Neural cell (in vitro differentiated cells): Measurements from ENCODE around the gene FAM227B. TPM values are rescaled to one million over a fixed set of nuclear protein-coding genes. Genes with fewer than 3 reads are reported as not detected.

Experiments
- H2AFZ ChIP-seq: fragments of 200-600, 300-800 bp; sonication (generic), shearing (Covaris generic); 2 replicates; pipeline ENCODE4 v1.6.0; 2014; ENCODE audit warnings: low read depth, mild to moderate bottlenecking, antibody characterized with exemption, low read length, moderate library complexity
- H3F3A ChIP-seq: fragments of 200-600 bp; shearing (Covaris generic); 2 replicates; pipeline ENCODE4 v1.6.1; 2016; ENCODE audit warnings: mild to moderate bottlenecking, moderate library complexity, mixed read lengths, antibody characterized with exemption, low read length; ENCODE audit not compliant: insufficient read depth, poor library complexity, severe bottlenecking
- H3K27ac ChIP-seq: fragments of 200-600, 300-800 bp; sonication (generic), shearing (Covaris generic); 2 replicates; pipeline ENCODE4 v1.5.1; 2014; ENCODE audit warnings: mild to moderate bottlenecking, low read length, moderate library complexity
- H3K27me3 ChIP-seq: fragments of 300-800, 200-600 bp; sonication (generic), shearing (Covaris generic); 2 replicates; pipeline ENCODE4 v1.6.0; 2014; ENCODE audit warnings: mild to moderate bottlenecking, low read depth, low read length, moderate library complexity; ENCODE audit not compliant: insufficient read depth
- H3K36me3 ChIP-seq: fragments of 300-800, 200-600 bp; sonication (generic), shearing (Covaris generic); 2 replicates; pipeline ENCODE4 v1.5.1; 2014; ENCODE audit warnings: mild to moderate bottlenecking, antibody characterized with exemption, low read length, moderate library complexity; ENCODE audit not compliant: insufficient read depth
- H3K4me2 ChIP-seq: fragments of 300-800, 200-600 bp; sonication (generic), shearing (Covaris generic); 2 replicates; pipeline ENCODE4 v1.6.0; 2014; ENCODE audit warnings: mild to moderate bottlenecking, low read length
- H3K4me3 ChIP-seq: fragments of 300-800, 200-600 bp; sonication (generic), shearing (Covaris generic); 2 replicates; pipeline ENCODE4 v1.5.1; 2014; ENCODE audit warnings: mild to moderate bottlenecking, low read length, moderate library complexity
- H3K79me2 ChIP-seq: fragments of 200-600 bp; shearing (Covaris generic); replicated peaks from 2 replicates; pipeline ENCODE4 v1.6.0; 2014; ENCODE audit warnings: mild to moderate bottlenecking, low read length, moderate library complexity; ENCODE audit not compliant: insufficient read depth
- H3K9ac ChIP-seq: fragments of 300-800, 200-600 bp; sonication (generic), shearing (Covaris generic); 2 replicates; pipeline ENCODE4 v1.6.1; 2016; ENCODE audit warnings: mild to moderate bottlenecking, low read length, mixed read lengths
- H3K9me2 ChIP-seq: fragments of 200-600 bp; shearing (Covaris generic); 2 replicates; pipeline ENCODE4 v1.6.1; 2016; ENCODE audit warnings: mild to moderate bottlenecking, low read length, mixed read lengths; ENCODE audit not compliant: insufficient read depth
- H3K9me3 ChIP-seq: fragments of 200-600, 300-800 bp; sonication (generic), shearing (Covaris generic); 2 replicates; pipeline ENCODE4 v1.6.1; 2016; ENCODE audit warnings: mild to moderate bottlenecking, mixed run types, low read length, moderate library complexity, mixed read lengths
- H4K20me1 ChIP-seq: fragments of 200-600 bp; shearing (Covaris generic); 2 replicates; pipeline ENCODE4 v1.6.1; 2016; ENCODE audit warnings: mild to moderate bottlenecking, mixed run types; ENCODE audit not compliant: insufficient read depth
- EP300 ChIP-seq: fragments of 450-650 bp; conservative IDR thresholded peaks from 2 replicates; pipeline ENCODE4 v1.6.1; 2014; ENCODE audit warnings: antibody characterized with exemption, mild to moderate bottlenecking, moderate library complexity; ENCODE audit not compliant: poor library complexity, severe bottlenecking
- EZH2 ChIP-seq: fragments of 200-600, 300-800 bp; shearing (Covaris generic), sonication (generic); IDR thresholded peaks from 2 replicates; pipeline ENCODE4 v1.6.1; 2014; ENCODE audit warnings: antibody characterized with exemption, low read length, borderline replicate concordance, mild to moderate bottlenecking; ENCODE audit not compliant: insufficient read depth, poor library complexity, severe bottlenecking
- MXI1 ChIP-seq: fragments of 450-650 bp; conservative IDR thresholded peaks from 2 replicates; pipeline ENCODE4 v1.6.1; 2014; ENCODE audit warnings: antibody characterized with exemption, mild to moderate bottlenecking; ENCODE audit not compliant: poor library complexity, severe bottlenecking
- POLR2AphosphoS5 ChIP-seq: IDR thresholded peaks from 2 replicates; pipeline ENCODE4 v1.6.1; 2012
- RAD21 ChIP-seq: fragments of 450-650 bp; conservative IDR thresholded peaks from 2 replicates; pipeline ENCODE4 v1.6.1; 2014; ENCODE audit warnings: antibody characterized with exemption, mild to moderate bottlenecking, moderate library complexity
- SMC3 ChIP-seq: fragments of 450-650 bp; conservative IDR thresholded peaks from 2 replicates; pipeline ENCODE4 v1.6.1; 2014; ENCODE audit warnings: antibody characterized with exemption, mild to moderate bottlenecking, moderate library complexity; ENCODE audit not compliant: poor library complexity
- TAF1 ChIP-seq: IDR thresholded peaks from 2 replicates; pipeline ENCODE4 v1.6.1; 2012; ENCODE audit warnings: low read depth
- polyA plus RNA-seq: library from polyadenylated mRNA; depleted of rRNA; stranded (reverse); fragments of >200 nt; gene quantifications from 2 replicates; pipeline ENCODE4 v1.2.3, GENCODE V29; 2014
- TF ChIP-seq, protein P1 (sequence below): IDR thresholded peaks from 2 replicates; pipeline ENCODE4 v1.6.1; 2012; ENCODE audit warnings: borderline replicate concordance
- TF ChIP-seq, protein P2 (sequence below): fragments of 450-650 bp; IDR thresholded peaks from 2 replicates; pipeline ENCODE4 v1.5.1; 2014; ENCODE audit warnings: antibody characterized with exemption, mild to moderate bottlenecking, moderate library complexity; ENCODE audit not compliant: poor library complexity, severe bottlenecking

FAM227B gene
- polyA plus RNA-seq, 1 donor from 2014 or later: 0.88 TPM

DNA sequence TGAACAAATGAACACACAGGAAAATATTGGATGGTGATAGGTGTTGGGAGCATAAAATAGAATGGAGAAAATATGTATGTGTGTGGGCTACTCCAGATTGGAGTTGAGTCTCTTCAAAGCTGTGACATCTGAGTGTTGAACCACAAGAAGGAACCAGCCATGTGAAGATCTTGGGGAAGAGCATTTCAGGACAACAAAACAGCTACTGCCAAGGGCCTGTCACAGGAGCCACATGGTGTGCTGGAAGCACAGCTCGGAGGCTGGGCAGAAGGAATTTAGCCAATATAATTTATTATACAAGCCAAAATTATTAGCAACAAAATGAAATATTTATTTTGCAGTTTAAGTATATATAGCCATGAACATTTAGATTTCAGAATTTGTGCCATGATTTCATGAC lies 305.9 kb downstream of the FAM227B start:
- Histone ChIP-seq H3K9me2 (no peaks in the 10 kb centered on the region), H3K36me3 (no peaks in the 10 kb centered on the region), H3K9me3 (no peaks in the 10 kb centered on the region), H3F3A (no peaks in the 10 kb centered on the region), H4K20me1 (no peaks in the 10 kb centered on the region), H3K4me3 (no peak overlapping the region), H2AFZ (no peak overlapping the region), H3K79me2 (no peaks in the 10 kb centered on the region), H3K27me3 (no peaks in the 10 kb centered on the region), H3K4me2 (no peak overlapping the region), H3K9ac (no peak overlapping the region), H3K27ac (no peak overlapping the region)
- TF ChIP-seq EP300: no peak
- TF ChIP-seq TAF1: no peak
- TF ChIP-seq SMC3: no peak
- TF ChIP-seq, protein P1, sequence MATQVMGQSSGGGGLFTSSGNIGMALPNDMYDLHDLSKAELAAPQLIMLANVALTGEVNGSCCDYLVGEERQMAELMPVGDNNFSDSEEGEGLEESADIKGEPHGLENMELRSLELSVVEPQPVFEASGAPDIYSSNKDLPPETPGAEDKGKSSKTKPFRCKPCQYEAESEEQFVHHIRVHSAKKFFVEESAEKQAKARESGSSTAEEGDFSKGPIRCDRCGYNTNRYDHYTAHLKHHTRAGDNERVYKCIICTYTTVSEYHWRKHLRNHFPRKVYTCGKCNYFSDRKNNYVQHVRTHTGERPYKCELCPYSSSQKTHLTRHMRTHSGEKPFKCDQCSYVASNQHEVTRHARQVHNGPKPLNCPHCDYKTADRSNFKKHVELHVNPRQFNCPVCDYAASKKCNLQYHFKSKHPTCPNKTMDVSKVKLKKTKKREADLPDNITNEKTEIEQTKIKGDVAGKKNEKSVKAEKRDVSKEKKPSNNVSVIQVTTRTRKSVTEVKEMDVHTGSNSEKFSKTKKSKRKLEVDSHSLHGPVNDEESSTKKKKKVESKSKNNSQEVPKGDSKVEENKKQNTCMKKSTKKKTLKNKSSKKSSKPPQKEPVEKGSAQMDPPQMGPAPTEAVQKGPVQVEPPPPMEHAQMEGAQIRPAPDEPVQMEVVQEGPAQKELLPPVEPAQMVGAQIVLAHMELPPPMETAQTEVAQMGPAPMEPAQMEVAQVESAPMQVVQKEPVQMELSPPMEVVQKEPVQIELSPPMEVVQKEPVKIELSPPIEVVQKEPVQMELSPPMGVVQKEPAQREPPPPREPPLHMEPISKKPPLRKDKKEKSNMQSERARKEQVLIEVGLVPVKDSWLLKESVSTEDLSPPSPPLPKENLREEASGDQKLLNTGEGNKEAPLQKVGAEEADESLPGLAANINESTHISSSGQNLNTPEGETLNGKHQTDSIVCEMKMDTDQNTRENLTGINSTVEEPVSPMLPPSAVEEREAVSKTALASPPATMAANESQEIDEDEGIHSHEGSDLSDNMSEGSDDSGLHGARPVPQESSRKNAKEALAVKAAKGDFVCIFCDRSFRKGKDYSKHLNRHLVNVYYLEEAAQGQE: no peak
- no peak for TF ChIP-seq MXI1
- TF ChIP-seq EZH2: no peak
- TF ChIP-seq, protein P2, sequence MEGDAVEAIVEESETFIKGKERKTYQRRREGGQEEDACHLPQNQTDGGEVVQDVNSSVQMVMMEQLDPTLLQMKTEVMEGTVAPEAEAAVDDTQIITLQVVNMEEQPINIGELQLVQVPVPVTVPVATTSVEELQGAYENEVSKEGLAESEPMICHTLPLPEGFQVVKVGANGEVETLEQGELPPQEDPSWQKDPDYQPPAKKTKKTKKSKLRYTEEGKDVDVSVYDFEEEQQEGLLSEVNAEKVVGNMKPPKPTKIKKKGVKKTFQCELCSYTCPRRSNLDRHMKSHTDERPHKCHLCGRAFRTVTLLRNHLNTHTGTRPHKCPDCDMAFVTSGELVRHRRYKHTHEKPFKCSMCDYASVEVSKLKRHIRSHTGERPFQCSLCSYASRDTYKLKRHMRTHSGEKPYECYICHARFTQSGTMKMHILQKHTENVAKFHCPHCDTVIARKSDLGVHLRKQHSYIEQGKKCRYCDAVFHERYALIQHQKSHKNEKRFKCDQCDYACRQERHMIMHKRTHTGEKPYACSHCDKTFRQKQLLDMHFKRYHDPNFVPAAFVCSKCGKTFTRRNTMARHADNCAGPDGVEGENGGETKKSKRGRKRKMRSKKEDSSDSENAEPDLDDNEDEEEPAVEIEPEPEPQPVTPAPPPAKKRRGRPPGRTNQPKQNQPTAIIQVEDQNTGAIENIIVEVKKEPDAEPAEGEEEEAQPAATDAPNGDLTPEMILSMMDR: no peak
- no peak for TF ChIP-seq POLR2AphosphoS5
- no peak for TF ChIP-seq RAD21

DNA sequence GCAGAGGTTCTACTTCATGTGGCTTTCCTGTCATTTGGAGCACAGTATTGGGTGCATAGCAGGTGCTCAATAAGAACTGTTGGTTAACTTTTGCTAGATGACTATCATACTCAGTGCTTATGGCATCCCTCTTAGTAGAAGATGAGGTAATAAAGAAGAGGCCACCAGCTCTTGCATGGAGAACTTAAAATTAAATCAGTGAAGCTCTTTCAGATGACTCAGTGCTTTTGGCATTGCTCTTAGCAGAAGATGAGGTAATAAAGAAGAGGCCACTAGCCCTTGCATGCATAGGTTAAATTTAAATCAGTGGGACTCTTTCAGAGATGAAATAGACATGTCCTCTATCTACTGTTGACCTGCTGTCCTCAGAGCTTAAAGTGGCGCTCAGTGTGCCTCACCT lies 307.0 kb downstream of the FAM227B start:
- Histone ChIP-seq H3K4me3 (no peak overlapping the region), H3K36me3 (no peaks in the 10 kb centered on the region)
- TF ChIP-seq, protein P2: no peak
- no peak for TF ChIP-seq EP300
- no peak for TF ChIP-seq SMC3
- TF ChIP-seq POLR2AphosphoS5: no peak
- no peak for TF ChIP-seq MXI1
- no peak for TF ChIP-seq TAF1

More for the DNA sequence above, 307.0 kb downstream of the FAM227B start:
- Histone ChIP-seq H3K27me3 (no peaks in the 10 kb centered on the region), H3K9ac (no peak overlapping the region), H3K79me2 (no peaks in the 10 kb centered on the region), H2AFZ (no peak overlapping the region), H4K20me1 (no peaks in the 10 kb centered on the region), H3K4me2 (no peak overlapping the region), H3K9me2 (no peaks in the 10 kb centered on the region), H3K27ac (no peak overlapping the region), H3F3A (no peaks in the 10 kb centered on the region), H3K9me3 (no peaks in the 10 kb centered on the region)
